ENCODE results near the gene CCNB2.
"Not testable (repeated sequence)": the region's sequence is repeated elsewhere in the genome, so short reads cannot be mapped to it uniquely, and the experiment has no call there.

The CCNB2 gene

DNA sequence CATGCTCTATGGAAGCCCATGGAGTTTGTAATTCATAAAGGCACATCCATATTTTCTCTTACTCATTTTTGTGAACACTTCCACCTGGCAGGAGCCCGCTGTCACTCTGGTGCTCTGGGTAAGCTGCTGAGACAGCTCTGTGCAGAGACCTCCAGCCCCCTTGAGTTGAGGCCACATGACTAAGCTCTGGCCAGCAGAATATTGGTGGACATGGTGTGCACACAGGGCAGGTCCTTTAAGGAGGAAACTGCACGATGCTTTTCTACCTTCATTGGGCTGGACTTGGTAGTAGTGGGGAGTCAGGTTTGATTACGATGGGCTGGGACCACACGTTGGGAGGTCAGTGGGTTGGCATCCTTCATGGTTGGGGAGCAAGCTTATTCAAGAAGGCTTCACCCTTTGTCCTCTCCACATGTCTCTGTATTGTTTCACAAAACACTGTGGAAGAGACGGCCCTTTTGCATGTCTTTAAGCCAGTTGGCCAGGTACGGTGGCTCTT is 29.0 kb downstream of the CCNB2 start:
- H3K27ac ChIP-seq (ENCODE audit: low read depth, low read length): no peak overlapping the region
- no peak overlapping the region for H3K9ac ChIP-seq (ENCODE audit: low read depth, low read length)
- H3K9me3 ChIP-seq (ENCODE audit: control insufficient read depth, insufficient read depth, low read length): peaks cover 3% of the 10 kb centered on the region; the same call in 1 of the 2 replicates
- H3K4me1 ChIP-seq (ENCODE audit: control insufficient read depth, insufficient read depth, low read length): no peaks in the 10 kb centered on the region
- H3K36me3 ChIP-seq (ENCODE audit: control insufficient read depth, insufficient read depth, low read length): peaks cover 89% of the 10 kb centered on the region
- H3K4me3 ChIP-seq (ENCODE audit: low read depth, low read length): no peak overlapping the region
- no peaks in the 10 kb centered on the region for H3K27me3 ChIP-seq (ENCODE audit: control insufficient read depth, insufficient read depth, low read length)

DNA sequence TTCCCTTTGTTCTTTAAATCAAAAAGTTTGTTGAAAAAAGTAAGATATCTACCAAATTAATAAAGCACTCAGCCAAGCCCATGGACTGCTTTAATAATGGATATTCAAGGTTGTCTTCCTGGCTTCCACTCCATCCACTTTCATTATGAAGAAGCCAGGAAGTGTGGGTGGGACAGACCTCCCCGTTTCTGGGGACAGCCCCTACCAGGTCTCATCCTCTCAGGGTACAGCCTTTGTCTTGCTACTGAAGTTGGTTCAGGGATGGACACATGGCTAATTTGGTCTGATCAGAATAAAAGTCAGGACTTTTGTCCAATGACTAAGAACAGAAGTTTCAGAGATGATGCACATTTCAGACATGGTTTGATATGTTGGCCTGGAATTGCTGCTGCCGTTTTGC is 32.6 kb downstream of the CCNB2 start:
- H3K36me3 ChIP-seq (ENCODE audit: control insufficient read depth, insufficient read depth, low read length): peaks cover 84% of the 10 kb centered on the region
- H3K4me3 ChIP-seq (ENCODE audit: low read depth, low read length): no peak overlapping the region
- H3K4me1 ChIP-seq (ENCODE audit: control insufficient read depth, insufficient read depth, low read length): no peaks in the 10 kb centered on the region; the same call in 1 of the 2 replicates
- no peak overlapping the region for H3K27ac ChIP-seq (ENCODE audit: low read depth, low read length)
- H3K9ac ChIP-seq (ENCODE audit: low read depth, low read length): no peak overlapping the region
- no peaks in the 10 kb centered on the region for H3K9me3 ChIP-seq (ENCODE audit: control insufficient read depth, insufficient read depth, low read length)
- H3K27me3 ChIP-seq (ENCODE audit: control insufficient read depth, insufficient read depth, low read length): no peaks in the 10 kb centered on the region

GRCh38 chr15:59138243-59138642 is 33.3 kb downstream of the CCNB2 start:
- Histone ChIP-seq H3K9me3 (ENCODE audit: control insufficient read depth, insufficient read depth, low read length) (no peaks in the 10 kb centered on the region), H3K4me1 (ENCODE audit: control insufficient read depth, insufficient read depth, low read length) (no peaks in the 10 kb centered on the region; the same call in 1 of the 2 replicates), H3K27ac (ENCODE audit: low read depth, low read length) (no peak overlapping the region), H3K9ac (ENCODE audit: low read depth, low read length) (no peak overlapping the region), H3K36me3 (ENCODE audit: control insufficient read depth, insufficient read depth, low read length) (peaks cover 83% of the 10 kb centered on the region), H3K27me3 (ENCODE audit: control insufficient read depth, insufficient read depth, low read length) (no peaks in the 10 kb centered on the region), H3K4me3 (ENCODE audit: low read depth, low read length) (no peak overlapping the region)

DNA sequence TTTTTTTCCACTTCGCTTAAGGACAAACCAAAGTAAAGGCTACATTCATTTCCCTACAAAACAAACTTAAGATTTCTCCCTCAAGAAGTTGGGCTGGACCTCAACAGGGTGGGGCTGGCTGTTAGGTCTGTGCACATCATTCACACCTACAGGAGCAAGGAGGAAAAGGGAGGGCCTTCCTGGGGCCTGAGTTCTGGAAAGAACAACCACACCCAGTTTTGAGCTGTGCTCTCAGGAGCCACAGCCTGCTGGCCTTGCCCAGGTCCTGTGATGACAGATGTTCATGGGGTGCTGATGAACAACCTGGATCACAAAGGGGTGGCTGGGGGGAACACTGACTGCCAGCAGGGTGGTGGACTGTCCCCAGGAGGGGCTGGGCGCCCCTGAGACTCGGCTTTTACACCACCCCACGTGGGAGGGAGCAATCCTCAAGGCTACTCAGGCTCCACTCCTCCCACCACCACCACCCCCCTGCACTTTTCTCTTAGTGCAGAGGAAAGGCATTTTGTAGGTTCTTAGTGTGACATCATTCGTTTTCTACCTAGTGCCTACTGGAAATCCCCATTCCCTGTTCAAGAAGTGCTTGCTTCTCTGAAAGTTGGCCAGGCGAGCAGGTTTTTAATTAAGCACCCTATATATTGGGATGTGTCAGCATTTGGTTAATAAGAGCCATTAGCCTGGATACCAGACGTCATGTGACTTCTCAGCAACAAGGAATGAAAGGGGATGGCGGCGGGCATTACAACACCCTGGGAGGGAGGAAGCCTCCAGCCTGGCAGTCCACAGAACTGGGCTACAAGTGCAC is 35.7 kb downstream of the CCNB2 start:
- Histone ChIP-seq H3K36me3 (ENCODE audit: control insufficient read depth, insufficient read depth, low read length) (peaks cover 66% of the 10 kb centered on the region), H3K27me3 (ENCODE audit: control insufficient read depth, insufficient read depth, low read length) (no peaks in the 10 kb centered on the region), H3K9ac (ENCODE audit: low read depth, low read length) (no peak overlapping the region), H3K9me3 (ENCODE audit: control insufficient read depth, insufficient read depth, low read length) (no peaks in the 10 kb centered on the region), H3K27ac (ENCODE audit: low read depth, low read length) (no peak overlapping the region), H3K4me3 (ENCODE audit: low read depth, low read length) (no peak overlapping the region), H3K4me1 (ENCODE audit: control insufficient read depth, insufficient read depth, low read length) (no peaks in the 10 kb centered on the region; the same call in 1 of the 2 replicates)

GRCh38 chr15:59143281-59143680 is 38.3 kb downstream of the CCNB2 start:
- Histone ChIP-seq H3K36me3 (ENCODE audit: control insufficient read depth, insufficient read depth, low read length) (peaks cover 58% of the 10 kb centered on the region), H3K4me3 (ENCODE audit: low read depth, low read length) (no peak overlapping the region), H3K27me3 (ENCODE audit: control insufficient read depth, insufficient read depth, low read length) (no peaks in the 10 kb centered on the region), H3K9me3 (ENCODE audit: control insufficient read depth, insufficient read depth, low read length) (no peaks in the 10 kb centered on the region), H3K4me1 (ENCODE audit: control insufficient read depth, insufficient read depth, low read length) (peaks cover 8% of the 10 kb centered on the region), H3K9ac (ENCODE audit: low read depth, low read length) (no peak overlapping the region), H3K27ac (ENCODE audit: low read depth, low read length) (no peak overlapping the region)

GRCh38 chr15:59144594-59144993 is 39.6 kb downstream of the CCNB2 start:
- Histone ChIP-seq H3K36me3 (ENCODE audit: control insufficient read depth, insufficient read depth, low read length) (peaks cover 49% of the 10 kb centered on the region), H3K4me1 (ENCODE audit: control insufficient read depth, insufficient read depth, low read length) (peaks cover 13% of the 10 kb centered on the region)
- not testable (repeated sequence) for H3K27ac ChIP-seq (ENCODE audit: low read depth, low read length); H3K9me3 ChIP-seq (ENCODE audit: control insufficient read depth, insufficient read depth, low read length); H3K4me3 ChIP-seq (ENCODE audit: low read depth, low read length); H3K9ac ChIP-seq (ENCODE audit: low read depth, low read length); H3K27me3 ChIP-seq (ENCODE audit: control insufficient read depth, insufficient read depth, low read length)

DNA sequence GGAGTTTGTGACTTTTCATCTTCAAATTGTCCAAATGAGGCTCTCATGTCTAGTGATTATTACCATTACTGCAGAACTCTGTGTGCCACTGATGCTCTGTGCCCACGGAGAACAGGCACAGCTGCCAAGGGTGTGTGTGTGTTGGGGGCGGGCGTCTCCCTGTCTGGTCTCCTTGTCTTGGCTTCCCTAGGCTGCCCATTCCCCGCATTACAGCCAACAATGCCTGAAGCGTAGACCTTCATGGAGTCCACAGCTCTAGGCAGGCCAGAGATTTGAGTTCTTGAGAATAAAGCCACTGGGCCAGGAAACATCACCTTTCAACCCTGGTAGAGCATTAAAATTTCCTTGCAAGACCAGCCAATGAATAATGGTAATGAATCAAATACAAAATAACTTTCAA is 42.7 kb downstream of the CCNB2 start:
- Histone ChIP-seq H3K9ac (ENCODE audit: low read depth, low read length) (peak overlapping the region; percentile 0; the same call in 1 of the 2 replicates), H3K27ac (ENCODE audit: low read depth, low read length) (peak overlapping the region; percentile 73), H3K27me3 (ENCODE audit: control insufficient read depth, insufficient read depth, low read length) (no peaks in the 10 kb centered on the region), H3K4me1 (ENCODE audit: control insufficient read depth, insufficient read depth, low read length) (peaks cover 13% of the 10 kb centered on the region), H3K4me3 (ENCODE audit: low read depth, low read length) (no peak overlapping the region), H3K36me3 (ENCODE audit: control insufficient read depth, insufficient read depth, low read length) (peaks cover 52% of the 10 kb centered on the region), H3K9me3 (ENCODE audit: control insufficient read depth, insufficient read depth, low read length) (no peaks in the 10 kb centered on the region)

GRCh38 chr15:59148153-59148833 is 43.3 kb downstream of the CCNB2 start:
- Histone ChIP-seq H3K36me3 (ENCODE audit: control insufficient read depth, insufficient read depth, low read length) (peaks cover 54% of the 10 kb centered on the region), H3K9ac (ENCODE audit: low read depth, low read length) (no peak overlapping the region; the same call in 1 of the 2 replicates), H3K4me1 (ENCODE audit: control insufficient read depth, insufficient read depth, low read length) (peaks cover 13% of the 10 kb centered on the region), H3K4me3 (ENCODE audit: low read depth, low read length) (no peak overlapping the region), H3K27me3 (ENCODE audit: control insufficient read depth, insufficient read depth, low read length) (no peaks in the 10 kb centered on the region), H3K27ac (ENCODE audit: low read depth, low read length) (peak overlapping the region; percentile 73), H3K9me3 (ENCODE audit: control insufficient read depth, insufficient read depth, low read length) (no peaks in the 10 kb centered on the region)

DNA sequence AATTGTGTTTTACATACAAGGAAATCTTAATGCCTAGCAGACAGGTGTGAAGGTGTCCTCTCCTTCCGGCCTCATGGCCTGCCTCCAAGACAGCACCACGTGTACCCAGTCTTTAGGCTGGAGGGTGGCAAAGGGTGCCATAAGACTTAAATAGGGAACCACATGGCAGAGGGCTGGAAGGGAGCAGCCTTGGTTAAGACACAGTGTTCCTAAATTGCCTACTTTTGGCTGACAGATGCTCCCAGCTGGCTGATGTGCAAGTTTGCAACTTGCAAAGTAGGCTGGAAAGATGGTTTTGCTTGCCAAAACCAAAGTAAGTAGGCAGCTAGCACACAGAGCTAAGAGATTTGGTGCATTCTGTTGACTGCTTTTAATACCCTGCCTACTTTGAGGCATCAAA is 45.2 kb downstream of the CCNB2 start:
- Histone ChIP-seq H3K4me3 (ENCODE audit: low read depth, low read length) (no peak overlapping the region), H3K27me3 (ENCODE audit: control insufficient read depth, insufficient read depth, low read length) (no peaks in the 10 kb centered on the region), H3K27ac (ENCODE audit: low read depth, low read length) (no peak overlapping the region), H3K9ac (ENCODE audit: low read depth, low read length) (no peak overlapping the region), H3K36me3 (ENCODE audit: control insufficient read depth, insufficient read depth, low read length) (peaks cover 68% of the 10 kb centered on the region), H3K4me1 (ENCODE audit: control insufficient read depth, insufficient read depth, low read length) (peaks cover 13% of the 10 kb centered on the region), H3K9me3 (ENCODE audit: control insufficient read depth, insufficient read depth, low read length) (no peaks in the 10 kb centered on the region)

- Histone ChIP-seq H3K27ac (ENCODE audit: low read depth, low read length) (no peak overlapping the region), H3K36me3 (ENCODE audit: control insufficient read depth, insufficient read depth, low read length) (peaks cover 72% of the 10 kb centered on the region), H3K4me3 (ENCODE audit: low read depth, low read length) (no peak overlapping the region), H3K9me3 (ENCODE audit: control insufficient read depth, insufficient read depth, low read length) (no peaks in the 10 kb centered on the region), H3K27me3 (ENCODE audit: control insufficient read depth, insufficient read depth, low read length) (no peaks in the 10 kb centered on the region), H3K4me1 (ENCODE audit: control insufficient read depth, insufficient read depth, low read length) (peaks cover 9% of the 10 kb centered on the region), H3K9ac (ENCODE audit: low read depth, low read length) (no peak overlapping the region)
These were observed 47.9 kb downstream of the CCNB2 start for GRCh38 chr15:59152694-59153450.

All from HUES48 (cell line).